Subcutaneous adipose tissue (tissue), 4 donors: Measurements from ENCODE around the gene C5. TPM values are rescaled to one million over a fixed set of nuclear protein-coding genes. Genes with fewer than 3 reads are reported as not detected.

Source experiments
- CTCF ChIP-seq: fragments of 450-650 bp; IDR thresholded peaks from one replicate; pipeline ENCODE4 v1.5.1; 2016; ENCODE audit warnings: low read depth, mild to moderate bottlenecking, control low read depth, antibody characterized with exemption, moderate library complexity
- total RNA-seq, 4 donors: library from RNA; depleted of rRNA; stranded (reverse); fragments of >200 nt; gene quantifications; one replicate each; pipeline ENCODE4 v1.1.0, GENCODE V29; 2016

C5 gene
- total RNA-seq, 4 donors from 2014 or later: 13.6 to 23.7 (median 16.5) TPM

- no peak for TF ChIP-seq CTCF
Observed at GRCh38 chr9:120996409-120996808, 53.7 kb downstream of the C5 start.

GRCh38 chr9:120989065-120989464 is 61.0 kb downstream of the C5 start:
- no peak for TF ChIP-seq CTCF

- no peak for TF ChIP-seq CTCF
Observed at GRCh38 chr9:120985819-120986222, 64.3 kb downstream of the C5 start.

- no peak for TF ChIP-seq CTCF
Observed at GRCh38 chr9:120983259-120983837, 66.7 kb downstream of the C5 start.

- no peak for TF ChIP-seq CTCF
Observed at GRCh38 chr9:120982836-120983235, 67.2 kb downstream of the C5 start.

- TF ChIP-seq CTCF: no peak
Observed at GRCh38 chr9:120980951-120981350, 69.1 kb downstream of the C5 start.

- TF ChIP-seq CTCF: no peak
Observed at GRCh38 chr9:120979797-120980196, 70.3 kb downstream of the C5 start.

GRCh38 chr9:120978987-120979386 is 71.1 kb downstream of the C5 start:
- TF ChIP-seq CTCF: no peak
